ENCODE measurements around the gene CREG1. TPM values are rescaled to one million over a fixed set of nuclear protein-coding genes. Genes with fewer than 3 reads are reported as not detected.

The CREG1 gene
- total RNA-seq, 1 experiment from 2014 or later, result 46.2 TPM

GRCh38 chr1:167515893-167516321 is 37.7 kb downstream of the CREG1 start:
- DNase-seq (ENCODE audit: low read depth in 1 of 2, low spot score in 2 of 2), result no peak
- Histone ChIP-seq H3K4me1 (replicated peaks) (peaks cover 9% of the 10 kb centered on the region), H3K36me3 (no peaks in the 10 kb centered on the region), H3K27me3 (replicated peaks) (peaks cover 20% of the 10 kb centered on the region), H3K9me3 (replicated peaks) (no peaks in the 10 kb centered on the region), H3K27ac (no peak overlapping the region), H3K4me3 (no peak overlapping the region)

GRCh38 chr1:167515461-167515860 is 38.1 kb downstream of the CREG1 start:
- Histone ChIP-seq H3K36me3 (no peaks in the 10 kb centered on the region), H3K27me3 (replicated peaks) (peaks cover 20% of the 10 kb centered on the region), H3K9me3 (replicated peaks) (no peaks in the 10 kb centered on the region), H3K4me3 (no peak overlapping the region), H3K27ac (no peak overlapping the region), H3K4me1 (replicated peaks) (peaks cover 8% of the 10 kb centered on the region)
- no peak for DNase-seq (ENCODE audit: low read depth in 1 of 2, low spot score in 2 of 2)

- no peaks in the 10 kb centered on the region for H3K36me3 ChIP-seq
Measured at GRCh38 chr1:167514288-167514687, 39.3 kb downstream of the CREG1 start.

GRCh38 chr1:167512046-167512654 is 41.4 kb downstream of the CREG1 start:
- H3K4me3 ChIP-seq, result no peak overlapping the region
- no peaks in the 10 kb centered on the region for H3K36me3 ChIP-seq
- peaks cover 1% of the 10 kb centered on the region; the same call in 1 of the 2 replicates for H3K4me1 ChIP-seq (replicated peaks)
- no peak for DNase-seq (ENCODE audit: low read depth in 1 of 2, low spot score in 2 of 2)
- no peaks in the 10 kb centered on the region for H3K9me3 ChIP-seq (replicated peaks)
- H3K27me3 ChIP-seq (replicated peaks), result peaks cover 20% of the 10 kb centered on the region
- no peak overlapping the region for H3K27ac ChIP-seq

More at GRCh38 chr1:167514288-167514687, 39.3 kb downstream of the CREG1 start:
- Histone ChIP-seq H3K27me3 (replicated peaks) (peaks cover 20% of the 10 kb centered on the region), H3K9me3 (replicated peaks) (no peaks in the 10 kb centered on the region), H3K27ac (no peak overlapping the region), H3K4me3 (no peak overlapping the region), H3K4me1 (replicated peaks) (peaks cover 8% of the 10 kb centered on the region)
- no peak for DNase-seq (ENCODE audit: low read depth in 1 of 2, low spot score in 2 of 2)

GRCh38 chr1:167511374-167511986 is 42.1 kb downstream of the CREG1 start:
- no peak overlapping the region for H3K4me3 ChIP-seq
- H3K36me3 ChIP-seq, result no peaks in the 10 kb centered on the region
- no peaks in the 10 kb centered on the region for H3K9me3 ChIP-seq (replicated peaks)
- peaks cover 20% of the 10 kb centered on the region for H3K27me3 ChIP-seq (replicated peaks)
- no peak for DNase-seq (ENCODE audit: low read depth in 1 of 2, low spot score in 2 of 2)
- no peaks in the 10 kb centered on the region for H3K4me1 ChIP-seq (replicated peaks)
- H3K27ac ChIP-seq, result no peak overlapping the region

GRCh38 chr1:167510881-167511280 is 42.7 kb downstream of the CREG1 start:
- Histone ChIP-seq H3K9me3 (replicated peaks) (no peaks in the 10 kb centered on the region), H3K27me3 (replicated peaks) (peaks cover 20% of the 10 kb centered on the region), H3K4me1 (replicated peaks) (no peaks in the 10 kb centered on the region), H3K4me3 (no peak overlapping the region), H3K27ac (no peak overlapping the region), H3K36me3 (no peaks in the 10 kb centered on the region)
- DNase-seq (ENCODE audit: low read depth in 1 of 2, low spot score in 2 of 2), result no peak

GRCh38 chr1:167510244-167510643 is 43.3 kb downstream of the CREG1 start:
- peaks cover 20% of the 10 kb centered on the region for H3K27me3 ChIP-seq (replicated peaks)
- DNase-seq (ENCODE audit: low read depth in 1 of 2, low spot score in 2 of 2), result no peak
- H3K36me3 ChIP-seq, result no peaks in the 10 kb centered on the region
- H3K4me1 ChIP-seq (replicated peaks), result no peaks in the 10 kb centered on the region
- H3K9me3 ChIP-seq (replicated peaks), result no peaks in the 10 kb centered on the region
- H3K27ac ChIP-seq, result no peak overlapping the region
- H3K4me3 ChIP-seq, result no peak overlapping the region

- Histone ChIP-seq H3K36me3 (no peaks in the 10 kb centered on the region), H3K4me1 (replicated peaks) (no peaks in the 10 kb centered on the region), H3K27me3 (replicated peaks) (peaks cover 24% of the 10 kb centered on the region), H3K9me3 (replicated peaks) (no peaks in the 10 kb centered on the region), H3K4me3 (no peak overlapping the region), H3K27ac (no peak overlapping the region)
- no peak for DNase-seq (ENCODE audit: low read depth in 1 of 2, low spot score in 2 of 2)
Measured at GRCh38 chr1:167509587-167509986, 44.0 kb downstream of the CREG1 start.

GRCh38 chr1:167507719-167508118 is 45.8 kb downstream of the CREG1 start:
- peaks cover 18% of the 10 kb centered on the region for H3K27me3 ChIP-seq (replicated peaks)
- no peak overlapping the region for H3K4me3 ChIP-seq
- DNase-seq (ENCODE audit: low read depth in 1 of 2, low spot score in 2 of 2), result no peak
- no peak overlapping the region for H3K27ac ChIP-seq
- H3K4me1 ChIP-seq (replicated peaks), result no peaks in the 10 kb centered on the region
- H3K36me3 ChIP-seq, result no peaks in the 10 kb centered on the region
- no peaks in the 10 kb centered on the region for H3K9me3 ChIP-seq (replicated peaks)

GRCh38 chr1:167504467-167504827 is 49.1 kb downstream of the CREG1 start:
- Histone ChIP-seq H3K27ac (no peak overlapping the region), H3K9me3 (replicated peaks) (no peaks in the 10 kb centered on the region), H3K27me3 (replicated peaks) (peaks cover 20% of the 10 kb centered on the region), H3K36me3 (no peaks in the 10 kb centered on the region), H3K4me3 (no peak overlapping the region), H3K4me1 (replicated peaks) (no peaks in the 10 kb centered on the region)
- DNase-seq (ENCODE audit: low read depth in 1 of 2, low spot score in 2 of 2), result no peak

GRCh38 chr1:167503626-167504466 is 49.7 kb downstream of the CREG1 start:
- H3K4me3 ChIP-seq, result no peak overlapping the region
- no peaks in the 10 kb centered on the region; the same call in 1 of the 2 replicates for H3K9me3 ChIP-seq (replicated peaks)
- peaks cover 24% of the 10 kb centered on the region for H3K27me3 ChIP-seq (replicated peaks)

GRCh38 chr1:167502719-167503462 is 50.7 kb downstream of the CREG1 start:
- H3K4me3 ChIP-seq, result no peak overlapping the region
- DNase-seq (ENCODE audit: low read depth in 1 of 2, low spot score in 2 of 2), result no peak
- H3K36me3 ChIP-seq, result no peaks in the 10 kb centered on the region
- H3K4me1 ChIP-seq (replicated peaks), result no peaks in the 10 kb centered on the region
- H3K27ac ChIP-seq, result no peak overlapping the region
- peaks cover 29% of the 10 kb centered on the region for H3K27me3 ChIP-seq (replicated peaks)
- H3K9me3 ChIP-seq (replicated peaks), result no peaks in the 10 kb centered on the region; the same call in 1 of the 2 replicates

More at GRCh38 chr1:167503626-167504466, 49.7 kb downstream of the CREG1 start:
- Histone ChIP-seq H3K4me1 (replicated peaks) (no peaks in the 10 kb centered on the region), H3K36me3 (no peaks in the 10 kb centered on the region), H3K27ac (no peak overlapping the region)
- DNase-seq (ENCODE audit: low read depth in 1 of 2, low spot score in 2 of 2), result no peak

- DNase-seq (ENCODE audit: low read depth in 1 of 2, low spot score in 2 of 2), result no peak
- Histone ChIP-seq H3K36me3 (no peaks in the 10 kb centered on the region), H3K9me3 (replicated peaks) (no peaks in the 10 kb centered on the region; the same call in 1 of the 2 replicates), H3K27ac (no peak overlapping the region), H3K27me3 (replicated peaks) (peaks cover 34% of the 10 kb centered on the region), H3K4me3 (no peak overlapping the region), H3K4me1 (replicated peaks) (no peaks in the 10 kb centered on the region)
Measured at GRCh38 chr1:167502192-167502551, 51.4 kb downstream of the CREG1 start.
